HG03159 (cell line): ENCODE data around the gene WNK2.

ENCODE experiments used
- ATAC-seq: cut with Tn5 transposase; IDR thresholded peaks from one replicate; pipeline ENCODE4 v1.9.1; 2021; ENCODE audit warnings: mild to moderate bottlenecking, moderate library complexity; ENCODE audit not compliant: unreplicated experiment

WNK2 gene

GRCh38 chr9:93161786-93162562 is 22.0 kb upstream of the WNK2 start:
- ATAC-seq: no peak

- ATAC-seq: no peak
These were observed 19.9 kb upstream of the WNK2 start for GRCh38 chr9:93164085-93164484.

- no peak for ATAC-seq
These were observed 17.2 kb upstream of the WNK2 start for GRCh38 chr9:93166699-93167098.

GRCh38 chr9:93167185-93167584 is 16.8 kb upstream of the WNK2 start:
- ATAC-seq: no peak

GRCh38 chr9:93167838-93168237 is 16.1 kb upstream of the WNK2 start:
- ATAC-seq: no peak

GRCh38 chr9:93168581-93168980 is 15.4 kb upstream of the WNK2 start:
- no peak for ATAC-seq

- ATAC-seq: no peak
These were observed 14.5 kb upstream of the WNK2 start for GRCh38 chr9:93169444-93169843.

GRCh38 chr9:93170571-93170970 is 13.4 kb upstream of the WNK2 start:
- ATAC-seq: no peak

- ATAC-seq: no peak
These were observed 12.5 kb upstream of the WNK2 start for GRCh38 chr9:93171261-93171990.

GRCh38 chr9:93172666-93173364 is 11.1 kb upstream of the WNK2 start:
- no peak for ATAC-seq

- ATAC-seq: no peak
These were observed 10.4 kb upstream of the WNK2 start for GRCh38 chr9:93173365-93174051.

- no peak for ATAC-seq
These were observed 9.0 kb upstream of the WNK2 start for GRCh38 chr9:93174976-93175375.

GRCh38 chr9:93177676-93178075 is 6.3 kb upstream of the WNK2 start:
- ATAC-seq: no peak

GRCh38 chr9:93178851-93179786 is 4.8 kb upstream of the WNK2 start:
- no peak for ATAC-seq

- ATAC-seq: no peak
These were observed 3.0 kb upstream of the WNK2 start for GRCh38 chr9:93180938-93181337.

- ATAC-seq: no peak
These were observed 2.1 kb upstream of the WNK2 start for GRCh38 chr9:93181672-93182435.

GRCh38 chr9:93182572-93182971 is 1.4 kb upstream of the WNK2 start:
- no peak for ATAC-seq

GRCh38 chr9:93183131-93183662 is 742 bp upstream of the WNK2 start:
- no peak for ATAC-seq
